Activated CD4-positive, alpha-beta memory T cell treated with anti-CD3 and anti-CD28 coated beads for 36 hours (primary cell): ENCODE results near the gene TTC27. TPM values are rescaled to one million over a fixed set of nuclear protein-coding genes. Genes with fewer than 3 reads are reported as not detected.
A peak's percentile ranks its signal among the peaks of the same experiment; 100 is the strongest.

Experiments
- CTCF ChIA-PET: fragments of 350-600 bp; sonication (Branson Sonifier 250); formaldehyde crosslinking; loops from one replicate; lab custom pipeline; 2021; ENCODE audit warnings: antibody characterized with exemption, inconsistent platforms; lab: Charles Lee
- POLR2A ChIA-PET: fragments of 350-600 bp; sonication (Branson Sonifier 250); formaldehyde crosslinking; loops from one replicate; lab custom pipeline; 2021; ENCODE audit warnings: antibody characterized with exemption; lab: Charles Lee
- DNase-seq: peaks from one replicate; pipeline ENCODE4 v3.0.0-alpha.2; 2020
- H3K27ac Mint-ChIP-seq: one replicate; pipeline ENCODE4 v1.8.0; 2021; ENCODE audit warnings: mixed read lengths
- H3K27me3 Mint-ChIP-seq: one replicate; pipeline ENCODE4 v1.8.0; 2021; ENCODE audit warnings: mixed read lengths
- H3K36me3 Mint-ChIP-seq: one replicate; pipeline ENCODE4 v1.8.0; 2021; ENCODE audit warnings: mixed read lengths
- H3K4me1 Mint-ChIP-seq: one replicate; pipeline ENCODE4 v1.8.0; 2021; ENCODE audit warnings: low read depth, mixed read lengths
- H3K4me3 Mint-ChIP-seq: one replicate; pipeline ENCODE4 v1.8.0; 2021; ENCODE audit warnings: mild to moderate bottlenecking, mixed read lengths
- H3K9me3 Mint-ChIP-seq: one replicate; pipeline ENCODE4 v1.8.0; 2021; ENCODE audit warnings: mixed read lengths
- intact Hi-C: fragments of 100-400 bp; cut with micrococcal nuclease; formaldehyde crosslinking; loops from one replicate; pipeline ENCODE4 v1.15.1; 2023
- total RNA-seq, 2 experiments: library from RNA; stranded (reverse); gene quantifications; one replicate each; pipeline ENCODE4 v1.2.3, GENCODE V29; 2021

TTC27 gene
- total RNA-seq, 2 experiments from 2014 or later = 27.9 to 29.8 TPM

DNA sequence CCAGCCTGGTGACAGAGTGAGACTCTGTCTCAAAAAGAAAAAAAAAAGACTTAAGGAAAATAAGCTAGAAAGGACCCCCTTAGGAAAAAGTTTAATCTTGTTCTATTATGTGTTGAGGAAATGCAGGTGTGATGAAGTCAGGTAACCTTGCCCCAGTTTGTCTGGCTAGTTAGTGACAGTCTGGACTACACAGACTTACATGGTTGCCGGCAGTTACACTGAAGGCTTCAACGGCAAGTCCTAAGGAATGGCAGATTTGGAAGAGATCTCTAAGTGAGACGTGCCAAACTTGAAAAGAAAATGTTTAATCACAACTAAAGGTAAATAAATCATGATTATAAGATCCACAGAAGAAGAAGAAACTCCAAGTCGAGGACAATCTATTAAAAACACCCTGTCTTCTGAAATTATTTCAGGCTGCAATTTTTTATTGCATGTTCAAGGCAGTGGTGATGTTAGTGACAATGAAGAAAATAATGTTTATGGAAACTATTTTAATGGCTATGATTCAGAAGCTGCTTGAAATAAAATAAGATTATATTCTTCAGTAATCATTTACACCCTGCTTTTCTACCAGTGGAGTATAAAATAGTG is 84.2 kb downstream of the TTC27 start:
- intact Hi-C loops = no loop called here
- Mint-ChIP-seq H3K27ac (no peak overlapping the region), H3K27me3 (no peaks in the 10 kb centered on the region), H3K9me3 (peaks cover 5% of the 10 kb centered on the region), H3K4me1 (peaks cover 21% of the 10 kb centered on the region), H3K36me3 (peaks cover 41% of the 10 kb centered on the region), H3K4me3 (no peak overlapping the region)
- CTCF ChIA-PET = no interaction called here
- no peak for DNase-seq
- POLR2A ChIA-PET = no interaction called here

DNA sequence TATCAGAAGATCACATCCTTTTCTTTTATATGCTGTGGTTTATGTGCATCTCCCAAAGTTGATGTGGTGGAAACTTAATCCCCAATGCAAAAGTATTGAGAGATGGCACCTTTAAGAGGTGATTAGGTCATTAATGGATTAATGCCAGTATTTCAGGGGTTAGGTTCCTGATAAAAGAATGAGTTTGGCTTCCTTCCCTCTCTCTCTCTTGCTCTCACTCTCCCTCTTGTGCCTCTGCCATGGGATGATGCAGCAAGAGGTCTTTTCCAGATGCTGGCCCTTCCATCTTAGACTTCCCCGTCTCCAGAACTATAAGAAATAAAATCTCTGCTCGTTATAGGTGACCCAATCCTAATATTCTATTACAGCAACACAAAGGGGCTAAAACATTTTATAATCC is 85.0 kb downstream of the TTC27 start:
- POLR2A ChIA-PET = no interaction called here
- Mint-ChIP-seq H3K4me1 (peaks cover 21% of the 10 kb centered on the region), H3K4me3 (no peak overlapping the region), H3K36me3 (peaks cover 46% of the 10 kb centered on the region), H3K27ac (no peak overlapping the region), H3K9me3 (peaks cover 5% of the 10 kb centered on the region), H3K27me3 (no peaks in the 10 kb centered on the region)
- intact Hi-C loops = no loop called here
- CTCF ChIA-PET = no interaction called here
- no peak for DNase-seq

DNA sequence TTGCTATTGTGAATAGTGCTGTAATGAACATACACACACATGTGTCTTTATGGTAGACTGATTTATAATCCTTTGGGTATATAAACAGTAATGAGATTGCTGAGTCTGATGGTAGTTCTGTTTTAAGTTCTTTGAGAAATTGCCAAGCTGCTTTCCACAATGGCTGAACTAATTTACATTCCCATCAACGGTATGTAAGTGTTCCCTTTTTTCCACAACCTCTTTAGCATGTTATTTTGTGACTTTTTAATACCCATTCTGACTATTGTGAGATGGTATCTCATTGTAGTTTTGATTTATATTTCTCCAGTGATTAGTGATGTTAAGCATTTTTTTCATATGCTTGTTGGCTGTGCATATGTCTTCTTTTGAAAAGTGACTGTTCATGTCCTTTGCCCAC is 86.7 kb downstream of the TTC27 start:
- no peak overlapping the region for H3K27ac Mint-ChIP-seq
- H3K4me3 Mint-ChIP-seq = no peak overlapping the region
- H3K9me3 Mint-ChIP-seq = peaks cover 5% of the 10 kb centered on the region
- H3K36me3 Mint-ChIP-seq = peaks cover 44% of the 10 kb centered on the region
- no peak for DNase-seq
- intact Hi-C loops = no loop called here
- CTCF ChIA-PET = no interaction called here
- peaks cover 21% of the 10 kb centered on the region for H3K4me1 Mint-ChIP-seq
- H3K27me3 Mint-ChIP-seq = no peaks in the 10 kb centered on the region
- POLR2A ChIA-PET = no interaction called here

DNA sequence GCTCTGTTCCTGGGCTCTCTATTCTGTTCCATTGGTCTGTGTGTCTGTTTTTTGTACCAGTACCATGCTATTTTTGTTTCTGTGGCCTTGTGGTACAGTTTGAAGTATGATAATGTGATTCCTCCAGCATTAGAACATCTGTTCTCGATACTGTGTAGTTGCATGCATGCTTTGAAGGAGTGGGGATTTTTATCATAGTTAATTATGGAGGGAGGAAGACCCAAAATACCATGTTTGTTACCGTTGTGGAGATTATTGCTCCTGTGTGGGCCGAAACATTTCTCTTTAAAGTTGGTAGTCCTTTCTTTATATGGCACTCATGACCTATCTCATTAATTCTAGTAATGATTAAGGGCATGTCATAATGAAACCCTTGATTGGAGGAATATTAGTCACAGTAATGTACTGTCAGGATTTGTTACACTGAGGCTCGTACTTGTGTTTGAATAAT is 87.6 kb downstream of the TTC27 start:
- CTCF ChIA-PET = no interaction called here
- Mint-ChIP-seq H3K27me3 (no peaks in the 10 kb centered on the region), H3K4me1 (peaks cover 21% of the 10 kb centered on the region), H3K4me3 (no peak overlapping the region), H3K9me3 (peaks cover 5% of the 10 kb centered on the region), H3K27ac (peak overlapping the region; percentile 49), H3K36me3 (peaks cover 44% of the 10 kb centered on the region)
- POLR2A ChIA-PET = no interaction called here
- DNase-seq = no peak
- intact Hi-C loops = no loop called here

DNA sequence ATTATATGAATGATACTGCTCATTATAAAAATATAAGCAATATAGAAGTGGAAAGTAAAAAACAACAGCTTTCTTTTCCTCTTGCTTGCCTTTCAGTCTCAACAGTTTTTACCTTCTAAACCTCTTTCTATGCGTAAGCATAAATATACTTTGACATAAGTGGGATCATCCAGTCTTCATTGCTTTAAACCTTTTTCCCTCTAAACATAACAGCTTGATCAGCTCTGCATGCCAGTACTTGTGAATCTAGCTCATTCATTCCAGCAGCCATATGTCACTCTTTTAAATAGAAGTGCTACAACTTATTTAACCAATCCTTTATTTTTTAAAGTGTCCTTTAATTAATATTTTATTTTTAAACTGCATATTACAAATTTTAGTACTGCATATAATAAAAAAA is 88.1 kb downstream of the TTC27 start:
- POLR2A ChIA-PET = interaction anchor here (0.7 kb wide), 1 partner anchor 820 kb away, joined by 6 read pairs; no protein-coding TSS in a partner anchor
- Mint-ChIP-seq H3K36me3 (peaks cover 44% of the 10 kb centered on the region), H3K4me1 (peaks cover 21% of the 10 kb centered on the region), H3K9me3 (peaks cover 5% of the 10 kb centered on the region), H3K27me3 (no peaks in the 10 kb centered on the region), H3K27ac (no peak overlapping the region), H3K4me3 (no peak overlapping the region)
- CTCF ChIA-PET = no interaction called here
- no peak for DNase-seq
- intact Hi-C loops = no loop called here

DNA sequence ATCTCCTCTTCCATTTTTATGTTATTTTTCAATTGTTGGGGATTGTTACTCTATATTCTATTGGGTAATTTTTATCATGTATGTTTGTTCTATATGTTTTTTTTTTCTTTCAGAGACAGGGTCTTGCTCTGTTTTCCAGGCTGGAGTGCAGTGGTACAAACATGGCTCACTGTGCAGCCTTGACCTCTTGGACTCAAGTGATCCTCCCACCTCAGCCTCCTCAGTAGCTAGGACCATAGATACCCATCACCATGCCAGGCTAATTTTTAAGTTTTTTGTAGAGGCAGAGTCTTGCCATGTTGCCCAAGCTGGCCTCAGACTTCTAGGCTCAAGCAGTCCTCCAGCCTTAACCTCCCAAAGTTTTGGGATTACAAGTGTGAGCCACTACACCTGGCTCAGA is 88.7 kb downstream of the TTC27 start:
- no peak for DNase-seq
- no peaks in the 10 kb centered on the region for H3K27me3 Mint-ChIP-seq
- CTCF ChIA-PET = no interaction called here
- H3K36me3 Mint-ChIP-seq = peaks cover 44% of the 10 kb centered on the region
- no peak overlapping the region for H3K27ac Mint-ChIP-seq
- peaks cover 5% of the 10 kb centered on the region for H3K9me3 Mint-ChIP-seq
- POLR2A ChIA-PET = interaction anchor here (0.7 kb wide), 1 partner anchor 820 kb away, joined by 6 read pairs; no protein-coding TSS in a partner anchor
- intact Hi-C loops = no loop called here
- no peak overlapping the region for H3K4me3 Mint-ChIP-seq
- H3K4me1 Mint-ChIP-seq = peaks cover 21% of the 10 kb centered on the region

DNA sequence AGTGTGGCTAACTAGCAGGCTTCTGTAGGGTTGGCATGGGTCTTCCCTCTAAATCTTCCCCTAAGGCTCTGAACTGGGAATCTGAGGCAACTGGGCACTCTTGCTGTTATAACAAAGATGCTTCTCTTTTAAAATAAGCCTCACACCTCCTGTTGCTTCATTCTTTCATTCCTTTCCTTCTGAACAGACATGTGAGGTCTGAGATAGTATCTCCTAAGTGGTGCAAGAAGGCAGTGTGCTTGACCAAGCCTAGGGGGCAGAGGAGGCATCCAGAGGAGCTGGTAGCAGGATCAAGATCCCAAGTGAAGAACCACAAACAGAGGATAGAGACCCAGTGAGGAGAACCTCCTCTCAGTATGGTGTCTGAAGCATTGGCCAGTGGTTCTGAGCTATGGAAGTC is 90.9 kb downstream of the TTC27 start:
- peaks cover 21% of the 10 kb centered on the region for H3K4me1 Mint-ChIP-seq
- no peak for DNase-seq
- H3K36me3 Mint-ChIP-seq = peaks cover 35% of the 10 kb centered on the region
- peaks cover 4% of the 10 kb centered on the region for H3K9me3 Mint-ChIP-seq
- intact Hi-C loops = no loop called here
- no peak overlapping the region for H3K27ac Mint-ChIP-seq
- ChIA-PET POLR2A (no interaction called here), CTCF (no interaction called here)
- H3K4me3 Mint-ChIP-seq = no peak overlapping the region
- no peaks in the 10 kb centered on the region for H3K27me3 Mint-ChIP-seq

DNA sequence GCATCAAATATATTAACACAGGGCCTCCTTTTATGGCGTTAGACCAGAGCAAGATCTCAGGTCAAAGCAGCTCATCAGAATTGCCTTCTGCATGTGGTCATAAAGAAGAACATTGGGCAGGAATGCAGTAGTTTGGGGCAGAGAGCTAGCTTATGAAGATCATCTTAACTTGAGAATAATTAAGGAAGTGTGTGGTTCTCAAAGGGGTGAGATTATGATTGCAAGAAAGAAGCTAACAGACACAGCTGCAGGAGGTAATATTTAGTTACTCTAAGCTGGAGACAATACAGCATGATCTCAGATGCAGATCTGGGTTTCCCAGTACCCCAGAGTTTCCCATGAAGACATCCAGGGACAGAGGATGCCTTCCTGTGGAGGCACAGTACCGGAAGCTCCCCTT is 91.6 kb downstream of the TTC27 start:
- ChIA-PET CTCF (interaction anchor here (1.0 to 1.5 kb wide), 2 partner anchors 9 to 864 kb away, joined by 4 read pairs; no protein-coding TSS in a partner anchor), POLR2A (interaction anchor here (0.6 kb wide), 2 partner anchors 11 to 51 kb away, joined by 3 read pairs; no protein-coding TSS in a partner anchor)
- Mint-ChIP-seq H3K27me3 (no peaks in the 10 kb centered on the region), H3K4me1 (peaks cover 19% of the 10 kb centered on the region), H3K27ac (no peak overlapping the region), H3K9me3 (no peaks in the 10 kb centered on the region), H3K4me3 (no peak overlapping the region), H3K36me3 (peaks cover 34% of the 10 kb centered on the region)
- DNase-seq = no peak
- intact Hi-C loops = no loop called here

DNA sequence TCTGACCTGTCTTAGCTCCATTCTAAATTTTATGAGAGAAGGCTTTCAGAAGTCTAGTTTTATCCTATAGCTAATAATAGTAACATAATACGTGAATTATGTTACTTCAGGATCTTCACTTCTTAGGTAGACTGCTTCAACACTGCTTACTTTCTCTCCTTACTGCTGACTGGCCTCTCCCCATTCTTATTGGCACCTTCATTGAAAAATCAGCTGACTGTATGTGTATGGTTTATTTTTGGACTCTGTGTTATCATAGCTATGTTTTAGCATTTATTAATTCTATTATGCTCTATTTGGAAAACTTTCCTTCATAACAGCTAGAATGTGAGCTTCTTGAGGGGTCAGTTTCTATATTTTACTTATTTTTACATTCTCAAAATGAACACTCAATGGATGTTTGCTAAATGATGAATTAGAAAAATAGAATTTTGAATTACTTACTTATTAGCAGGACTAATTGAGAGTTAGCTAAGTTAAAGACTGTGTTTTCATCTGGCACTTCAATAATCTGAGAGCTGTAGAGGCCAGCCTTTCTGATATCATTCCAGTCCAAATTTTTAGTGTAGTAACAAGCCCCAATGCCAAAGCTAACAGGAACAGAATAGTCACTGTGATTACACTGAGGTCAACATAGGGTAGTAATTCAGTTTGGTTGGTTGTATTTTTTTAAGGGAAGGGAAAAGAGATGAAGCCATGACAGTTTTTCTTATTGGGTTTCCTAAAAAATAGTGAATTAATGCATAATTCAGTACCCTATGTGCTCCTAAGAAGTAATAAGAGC is 92.3 kb downstream of the TTC27 start:
- Mint-ChIP-seq H3K36me3 (peaks cover 34% of the 10 kb centered on the region), H3K9me3 (peaks cover 2% of the 10 kb centered on the region), H3K27me3 (no peaks in the 10 kb centered on the region), H3K4me1 (peaks cover 12% of the 10 kb centered on the region), H3K27ac (no peak overlapping the region), H3K4me3 (no peak overlapping the region)
- POLR2A ChIA-PET = interaction anchor here (0.6 kb wide), 1 partner anchor 52 kb away, joined by 3 read pairs; no protein-coding TSS in a partner anchor
- DNase-seq = no peak
- intact Hi-C loops = no loop called here
- CTCF ChIA-PET = interaction anchor here (1.0 to 1.5 kb wide), 2 partner anchors 9 to 863 kb away, joined by 4 read pairs; no protein-coding TSS in a partner anchor

DNA sequence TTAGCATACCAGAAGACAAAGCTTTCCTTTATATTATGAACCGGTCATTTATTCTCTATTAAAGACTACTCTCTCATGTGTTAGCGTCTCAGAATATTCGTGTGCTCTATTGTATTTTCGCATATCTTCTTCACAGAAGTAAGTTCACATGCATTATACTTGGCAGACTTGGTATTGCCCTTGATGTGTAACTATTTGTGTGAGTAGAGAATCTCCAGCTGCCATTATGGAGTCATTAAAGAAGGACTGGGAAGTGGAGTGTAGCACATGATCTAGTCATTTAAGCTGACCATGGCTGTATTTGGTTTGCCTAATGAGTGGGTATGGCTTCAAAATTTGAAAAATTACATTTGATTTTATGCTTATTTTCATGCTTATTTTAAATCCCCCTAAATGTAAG is 92.9 kb downstream of the TTC27 start:
- H3K36me3 Mint-ChIP-seq = peaks cover 38% of the 10 kb centered on the region
- peaks cover 6% of the 10 kb centered on the region for H3K4me1 Mint-ChIP-seq
- POLR2A ChIA-PET = no interaction called here
- CTCF ChIA-PET = no interaction called here
- DNase-seq = no peak
- intact Hi-C loops = no loop called here
- no peak overlapping the region for H3K4me3 Mint-ChIP-seq
- H3K27me3 Mint-ChIP-seq = no peaks in the 10 kb centered on the region
- H3K27ac Mint-ChIP-seq = no peak overlapping the region
- peaks cover 2% of the 10 kb centered on the region for H3K9me3 Mint-ChIP-seq

DNA sequence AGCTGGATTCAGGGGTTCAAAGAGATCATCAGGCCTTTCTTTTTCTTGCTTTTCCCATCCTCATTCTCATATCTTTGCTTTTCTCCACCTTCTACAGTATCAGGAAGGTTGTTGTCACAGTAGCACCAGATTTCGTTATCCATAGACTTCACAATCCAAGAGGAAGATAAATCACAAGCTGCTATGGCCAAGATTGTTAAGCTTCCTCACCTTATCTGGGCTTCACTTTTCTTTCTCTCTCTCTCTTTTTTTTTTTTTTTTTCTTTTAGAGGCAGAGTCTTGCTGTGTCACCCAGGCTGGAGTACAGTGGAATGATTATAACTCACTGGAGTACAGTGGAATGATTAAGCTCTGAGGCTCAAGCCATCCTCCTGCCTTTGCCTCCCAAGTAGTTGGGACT is 93.5 kb downstream of the TTC27 start:
- H3K27me3 Mint-ChIP-seq = no peaks in the 10 kb centered on the region
- CTCF ChIA-PET = no interaction called here
- H3K4me1 Mint-ChIP-seq = peaks cover 2% of the 10 kb centered on the region
- intact Hi-C loops = no loop called here
- no peak overlapping the region for H3K4me3 Mint-ChIP-seq
- POLR2A ChIA-PET = no interaction called here
- DNase-seq = no peak
- H3K9me3 Mint-ChIP-seq = peaks cover 4% of the 10 kb centered on the region
- H3K36me3 Mint-ChIP-seq = peaks cover 41% of the 10 kb centered on the region
- no peak overlapping the region for H3K27ac Mint-ChIP-seq

DNA sequence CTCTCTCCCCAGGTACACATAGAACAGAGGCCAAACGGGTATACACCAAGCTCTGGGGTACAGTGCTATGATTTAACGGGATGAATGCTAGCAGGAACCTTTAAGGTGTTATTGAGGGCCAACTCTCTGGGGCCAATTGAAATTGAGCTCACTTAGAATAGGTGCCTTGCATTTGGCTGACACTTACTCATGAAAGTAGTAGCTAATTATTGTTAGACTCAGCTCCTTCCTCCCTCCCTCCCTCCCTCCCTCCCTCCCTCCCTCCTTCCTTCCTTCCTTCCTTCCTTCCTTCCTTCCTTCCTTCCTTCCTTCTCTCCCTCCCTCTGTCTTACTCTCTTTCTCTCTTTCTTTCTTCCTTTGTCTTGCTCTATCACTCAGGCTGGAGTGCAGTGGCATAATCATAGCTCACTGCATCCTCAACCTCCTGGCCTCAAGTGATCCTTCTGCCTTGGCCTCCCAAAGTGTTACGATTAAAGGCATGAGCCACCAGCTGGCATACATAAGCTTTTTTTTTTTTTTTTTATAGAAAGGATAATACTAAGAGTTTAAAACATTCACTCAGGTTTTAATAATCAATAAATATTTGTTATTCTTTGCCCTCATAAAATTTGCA is 95.7 kb downstream of the TTC27 start:
- ChIA-PET CTCF (interaction anchor here (0.6 kb wide), 1 partner anchor 29 kb away, joined by 3 read pairs; no protein-coding TSS in a partner anchor), POLR2A (no interaction called here)
- no peak for DNase-seq
- peaks cover 46% of the 10 kb centered on the region for H3K36me3 Mint-ChIP-seq
- no peak overlapping the region for H3K27ac Mint-ChIP-seq
- H3K4me3 Mint-ChIP-seq = no peak overlapping the region
- no peaks in the 10 kb centered on the region for H3K27me3 Mint-ChIP-seq
- intact Hi-C loops = no loop called here
- H3K4me1 Mint-ChIP-seq = no peaks in the 10 kb centered on the region
- peaks cover 4% of the 10 kb centered on the region for H3K9me3 Mint-ChIP-seq
